ENCODE data around the gene CAMK2B. TPM values are rescaled to one million over a fixed set of nuclear protein-coding genes. Genes with fewer than 3 reads are reported as not detected.

The CAMK2B gene
- total RNA-seq, 1 experiment from 2014 or later: 0.34 TPM

DNA sequence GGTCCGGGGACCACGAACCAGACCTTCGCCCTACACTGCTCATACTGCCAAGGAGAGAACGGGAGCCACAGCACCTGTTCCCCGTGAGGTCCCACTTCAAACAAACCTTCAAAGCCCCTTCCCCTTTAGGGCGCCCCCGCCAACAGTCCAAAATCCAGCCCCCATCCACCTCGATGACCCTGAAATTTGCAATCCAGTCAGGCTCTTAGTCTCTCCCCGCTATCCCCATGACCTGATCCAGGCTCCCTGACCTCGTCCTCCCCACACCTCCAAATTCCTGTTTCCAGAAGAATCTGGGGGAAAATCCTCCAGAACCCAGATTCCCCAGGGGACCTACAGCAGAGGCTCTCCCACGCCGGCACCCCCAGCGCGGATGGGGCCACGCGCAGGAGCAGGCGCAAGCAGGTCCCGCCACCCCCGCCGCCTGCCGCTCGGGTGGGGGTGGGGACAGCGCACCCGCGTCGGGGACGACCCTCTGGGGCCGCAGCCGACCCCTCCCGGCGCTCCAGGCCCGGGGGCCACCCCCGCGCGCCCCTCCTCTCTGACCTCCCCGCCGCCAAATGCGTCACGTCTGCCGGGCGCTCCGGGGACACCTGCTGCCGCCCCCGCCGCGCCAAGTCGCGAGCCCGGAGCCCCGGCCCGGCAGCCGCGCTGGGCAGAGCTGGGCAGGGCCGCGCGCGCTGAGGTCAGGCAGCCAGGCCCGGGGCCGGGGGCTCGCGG is 753 bp downstream of the CAMK2B start:
- TF ChIP-seq ZBTB33 (IDR thresholded peaks at IDR 0.05; ENCODE audit: extremely low read depth, insufficient replicate concordance, low read length) (no peak), YY1 (IDR thresholded peaks at IDR 0.05; ENCODE audit: extremely low read depth, insufficient replicate concordance, low read depth, low read length) (no peak), EZH2phosphoT487 (IDR thresholded peaks at IDR 0.05; ENCODE audit: borderline replicate concordance) (no peak), ELF1 (IDR thresholded peaks at IDR 0.05; ENCODE audit: borderline replicate concordance, low read depth) (no peak), SIN3A (IDR thresholded peaks at IDR 0.05; ENCODE audit: low read depth) (no peak), SRF (IDR thresholded peaks at IDR 0.05; ENCODE audit: low read depth) (no peak), POLR2AphosphoS5 (IDR thresholded peaks at IDR 0.05; ENCODE audit: low read depth, low read length) (no peak), RAD21 (IDR thresholded peaks at IDR 0.05; ENCODE audit: low read depth) (no peak), FOSL1 (IDR thresholded peaks at IDR 0.05; ENCODE audit: low read depth) (no peak)
- CTCF ChIA-PET: no interaction called here
- no peaks in the 10 kb centered on the region for H4K20me1 ChIP-seq (ENCODE audit: insufficient read depth)
- H3K27me3 ChIP-seq (ENCODE audit: insufficient read depth, low read length): no peaks in the 10 kb centered on the region
- no peak overlapping the region for H3K4me2 ChIP-seq (ENCODE audit: low read length)
- no peaks in the 10 kb centered on the region for H3K79me2 ChIP-seq (ENCODE audit: insufficient read depth, low read length)
- RAD21 ChIA-PET (ENCODE audit: low non-redundant PET in 1 of 2, low total read pairs in 2 of 2, uncharacterized antibody in 2 of 2, unreplicated experiment in 2 of 2): no interaction called here
- H2AFZ ChIP-seq (ENCODE audit: low read depth, low read length, poor library complexity, severe bottlenecking): no peak overlapping the region
- DNase-seq (ENCODE audit: low read depth, low spot score): no peak
- H3K9me3 ChIP-seq (ENCODE audit: control insufficient read depth in 1 of 2, insufficient read depth in 1 of 2, low read depth in 1 of 2, low read length in 2 of 2): no peaks in the 10 kb centered on the region
- H3K4me1 ChIP-seq (ENCODE audit: control insufficient read depth in 1 of 2, insufficient read depth in 2 of 2, low read length in 2 of 2): no peaks in the 10 kb centered on the region
- intact Hi-C loops (cut with micrococcal nuclease): no loop called here
- no peak overlapping the region for H3K9ac ChIP-seq (ENCODE audit: low read length)
- H3K27ac ChIP-seq (ENCODE audit: low read depth, low read length): no peak overlapping the region
- no peaks in the 10 kb centered on the region for H3K9me2 ChIP-seq (ENCODE audit: insufficient read depth)
- H3K36me3 ChIP-seq (ENCODE audit: control insufficient read depth in 1 of 2, insufficient read depth in 2 of 2, low read length in 2 of 2): no peaks in the 10 kb centered on the region
- POLR2A ChIA-PET: no interaction called here
- no TSS peak for BruUV-seq (replicated peaks)
- no peak overlapping the region for H3K4me3 ChIP-seq (replicated peaks in 1 of 2; ENCODE audit: low read depth in 1 of 2, low read length in 2 of 2)
- ATAC-seq: no peak
